Activated CD8-positive, alpha-beta T cell treated with anti-CD3 and anti-CD28 coated beads, Interleukin-2, amount 10 ng/mL, durations not matched to agents 7 days and 5 days (primary cell): ENCODE measurements around the gene AVEN. TPM values are rescaled to one million over a fixed set of nuclear protein-coding genes. Genes with fewer than 3 reads are reported as not detected.

ENCODE experiments used
- ATAC-seq: fragments of 150-1000 bp; cut with Tn5 transposase; one replicate; pipeline ENCODE4 v1.10.0; 2021; ENCODE audit warnings: moderate library complexity
- CTCF ChIA-PET: fragments of 350-600 bp; sonication (Branson Sonifier 250); formaldehyde crosslinking; loops from one replicate; lab custom pipeline; 2021; ENCODE audit warnings: antibody characterized with exemption; lab: Charles Lee
- POLR2A ChIA-PET: fragments of 350-600 bp; sonication (Branson Sonifier 250); formaldehyde crosslinking; loops from one replicate; lab custom pipeline; 2021; ENCODE audit warnings: antibody characterized with exemption; lab: Charles Lee
- DNase-seq: peaks from one replicate; pipeline ENCODE4 v3.0.0-alpha.2; 2020
- H3K27ac Mint-ChIP-seq: one replicate; pipeline ENCODE4 v1.8.0; 2021; ENCODE audit warnings: mild to moderate bottlenecking, mixed read lengths
- H3K27me3 Mint-ChIP-seq: one replicate; pipeline ENCODE4 v1.8.0; 2021; ENCODE audit warnings: low read depth, mixed read lengths
- H3K36me3 Mint-ChIP-seq: one replicate; pipeline ENCODE4 v1.8.0; 2021; ENCODE audit warnings: low read depth, mixed read lengths
- H3K4me1 Mint-ChIP-seq: one replicate; pipeline ENCODE4 v1.8.0; 2021; ENCODE audit warnings: low read depth, mixed read lengths
- H3K4me3 Mint-ChIP-seq: one replicate; pipeline ENCODE4 v1.8.0; 2021; ENCODE audit warnings: mild to moderate bottlenecking, mixed read lengths
- H3K9me3 Mint-ChIP-seq: one replicate; pipeline ENCODE4 v1.8.0; 2022; ENCODE audit warnings: mixed read lengths; ENCODE audit not compliant: insufficient read depth
- total RNA-seq, 2 experiments: library from RNA; stranded (reverse); gene quantifications; one replicate each; pipeline ENCODE4 v1.2.3, GENCODE V29; 2021

The AVEN gene
- total RNA-seq, 2 experiments from 2014 or later = 8.5 to 8.7 TPM

GRCh38 chr15:33941279-33942063 is 97.5 kb downstream of the AVEN start:
- H3K27me3 Mint-ChIP-seq = no peaks in the 10 kb centered on the region
- CTCF ChIA-PET = no interaction called here
- peaks cover 3% of the 10 kb centered on the region for H3K9me3 Mint-ChIP-seq
- ATAC-seq = no peak
- no peak overlapping the region for H3K4me3 Mint-ChIP-seq
- no peak overlapping the region for H3K27ac Mint-ChIP-seq
- no peaks in the 10 kb centered on the region for H3K4me1 Mint-ChIP-seq
- POLR2A ChIA-PET = no interaction called here
- DNase-seq = no peak
- no peaks in the 10 kb centered on the region for H3K36me3 Mint-ChIP-seq

GRCh38 chr15:33934921-33935320 is 104.1 kb downstream of the AVEN start:
- Mint-ChIP-seq H3K4me3 (no peak overlapping the region), H3K9me3 (no peaks in the 10 kb centered on the region), H3K36me3 (no peaks in the 10 kb centered on the region), H3K27me3 (no peaks in the 10 kb centered on the region), H3K27ac (no peak overlapping the region), H3K4me1 (no peaks in the 10 kb centered on the region)
- DNase-seq (no peak), ATAC-seq (no peak)
- CTCF ChIA-PET = no interaction called here
- POLR2A ChIA-PET = no interaction called here

GRCh38 chr15:33934396-33934795 is 104.6 kb downstream of the AVEN start:
- CTCF ChIA-PET = no interaction called here
- Mint-ChIP-seq H3K27me3 (no peaks in the 10 kb centered on the region), H3K4me1 (no peaks in the 10 kb centered on the region), H3K4me3 (no peak overlapping the region), H3K36me3 (no peaks in the 10 kb centered on the region), H3K9me3 (no peaks in the 10 kb centered on the region), H3K27ac (no peak overlapping the region)
- no peak for ATAC-seq
- POLR2A ChIA-PET = no interaction called here
- DNase-seq = no peak

- ATAC-seq = no peak
- ChIA-PET CTCF (no interaction called here), POLR2A (no interaction called here)
- Mint-ChIP-seq H3K27ac (no peak overlapping the region), H3K4me1 (no peaks in the 10 kb centered on the region), H3K36me3 (no peaks in the 10 kb centered on the region), H3K4me3 (no peak overlapping the region), H3K27me3 (no peaks in the 10 kb centered on the region), H3K9me3 (no peaks in the 10 kb centered on the region)
- no peak for DNase-seq
Observed at GRCh38 chr15:33932734-33933133, 106.3 kb downstream of the AVEN start.

DNA sequence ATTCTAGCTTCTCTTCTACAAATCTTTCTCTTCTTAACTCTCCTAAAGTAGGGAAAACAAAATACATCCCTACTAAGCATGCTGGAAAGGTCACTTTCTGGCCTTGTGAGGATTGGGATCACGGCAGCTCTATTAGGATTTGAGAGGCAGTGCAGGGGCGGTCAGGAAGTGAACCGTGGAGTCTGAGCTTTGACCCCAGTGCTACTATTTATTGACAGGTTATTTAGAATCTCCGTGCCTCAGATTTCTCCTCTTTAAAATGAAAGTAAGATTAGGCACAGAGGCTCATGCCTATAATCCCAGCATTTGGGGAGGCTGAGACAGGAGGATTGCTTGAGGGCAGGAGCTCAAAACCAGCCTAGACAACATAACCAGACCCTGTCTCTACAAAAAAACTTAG is 112.7 kb downstream of the AVEN start:
- H3K9me3 Mint-ChIP-seq = no peaks in the 10 kb centered on the region
- no peak for ATAC-seq
- H3K4me1 Mint-ChIP-seq = no peaks in the 10 kb centered on the region
- ChIA-PET CTCF (no interaction called here), POLR2A (no interaction called here)
- no peaks in the 10 kb centered on the region for H3K27me3 Mint-ChIP-seq
- H3K36me3 Mint-ChIP-seq = no peaks in the 10 kb centered on the region
- no peak for DNase-seq
- no peak overlapping the region for H3K4me3 Mint-ChIP-seq
- H3K27ac Mint-ChIP-seq = no peak overlapping the region

- Mint-ChIP-seq H3K36me3 (no peaks in the 10 kb centered on the region), H3K4me1 (no peaks in the 10 kb centered on the region), H3K27ac (no peak overlapping the region), H3K9me3 (no peaks in the 10 kb centered on the region), H3K4me3 (no peak overlapping the region), H3K27me3 (no peaks in the 10 kb centered on the region)
- ATAC-seq (no peak), DNase-seq (no peak)
- ChIA-PET CTCF (no interaction called here), POLR2A (no interaction called here)
Observed at GRCh38 chr15:33923446-33923845, 115.6 kb downstream of the AVEN start.

DNA sequence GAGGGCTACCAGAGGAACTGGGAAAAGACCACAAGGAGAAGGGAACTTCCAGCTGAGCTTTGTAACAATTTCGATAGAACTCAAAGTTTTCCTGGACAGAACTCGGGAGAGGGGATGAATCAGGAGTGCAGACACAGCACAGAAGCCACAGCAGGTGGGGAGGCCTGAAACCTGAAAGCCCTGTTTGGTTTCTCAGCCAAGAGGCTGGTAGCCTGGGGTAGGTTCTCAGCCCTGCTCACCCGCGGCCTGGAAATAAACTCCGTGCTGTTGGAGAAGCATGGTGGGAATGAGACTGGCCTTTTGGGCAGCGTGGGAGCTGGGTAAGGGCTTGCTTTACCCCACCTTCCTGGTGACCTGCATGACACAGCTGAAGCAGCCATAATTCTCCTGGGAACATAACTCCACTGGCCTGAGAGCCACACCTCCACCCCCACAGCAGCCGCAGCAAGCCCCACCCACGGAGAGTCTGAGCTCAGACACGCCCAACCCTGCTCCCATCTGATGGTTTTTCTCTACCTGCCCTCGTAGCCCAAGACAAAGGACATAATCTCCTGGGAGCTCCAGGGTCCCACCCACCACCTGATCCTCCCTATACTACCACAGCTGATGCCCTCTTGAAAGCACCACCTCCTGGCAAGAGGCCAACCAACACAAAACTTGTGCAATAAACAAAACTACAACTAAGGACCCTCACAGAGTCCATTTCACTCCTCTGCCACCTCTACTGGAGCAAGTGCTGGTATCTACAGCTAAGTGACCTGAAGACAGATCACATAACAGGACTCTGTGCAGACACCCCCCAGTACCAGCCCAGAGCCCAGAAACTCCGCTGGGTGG is 123.2 kb downstream of the AVEN start:
- ATAC-seq (no peak), DNase-seq (no peak)
- H3K4me1 Mint-ChIP-seq = no peaks in the 10 kb centered on the region

GRCh38 chr15:33913459-33913858 is 125.5 kb downstream of the AVEN start:
- ChIA-PET POLR2A (no interaction called here), CTCF (no interaction called here)
- no peak for ATAC-seq
- no peaks in the 10 kb centered on the region for H3K9me3 Mint-ChIP-seq
- no peak overlapping the region for H3K4me3 Mint-ChIP-seq
- H3K4me1 Mint-ChIP-seq = no peaks in the 10 kb centered on the region
- H3K27ac Mint-ChIP-seq = no peak overlapping the region
- DNase-seq = no peak
- H3K36me3 Mint-ChIP-seq = no peaks in the 10 kb centered on the region
- H3K27me3 Mint-ChIP-seq = no peaks in the 10 kb centered on the region

More for the DNA sequence above, 123.2 kb downstream of the AVEN start:
- no peaks in the 10 kb centered on the region for H3K27me3 Mint-ChIP-seq
- H3K27ac Mint-ChIP-seq = no peak overlapping the region
- H3K9me3 Mint-ChIP-seq = no peaks in the 10 kb centered on the region
- no peak overlapping the region for H3K4me3 Mint-ChIP-seq
- H3K36me3 Mint-ChIP-seq = no peaks in the 10 kb centered on the region
- CTCF ChIA-PET = no interaction called here
- POLR2A ChIA-PET = no interaction called here

DNA sequence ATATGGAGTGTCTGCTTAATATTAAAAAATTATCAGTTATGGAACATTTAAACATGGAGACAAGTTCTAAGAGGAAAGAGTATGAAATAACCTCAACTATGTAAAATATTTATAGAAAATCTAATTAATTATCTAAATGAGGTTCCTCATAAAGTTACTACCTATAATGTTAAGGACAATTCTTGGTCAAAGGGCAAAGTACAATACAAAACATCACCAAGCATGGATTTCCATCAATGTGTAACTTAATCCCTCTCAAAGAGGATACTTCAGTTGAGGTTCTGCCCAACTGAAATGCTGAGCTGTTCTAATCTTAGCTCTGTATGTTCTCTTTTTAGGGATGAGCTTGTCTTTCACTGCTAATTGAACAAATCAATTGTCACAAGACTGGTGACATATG is 126.7 kb downstream of the AVEN start:
- Mint-ChIP-seq H3K9me3 (no peaks in the 10 kb centered on the region), H3K27ac (no peak overlapping the region), H3K4me3 (no peak overlapping the region), H3K27me3 (no peaks in the 10 kb centered on the region), H3K4me1 (no peaks in the 10 kb centered on the region), H3K36me3 (no peaks in the 10 kb centered on the region)
- ChIA-PET CTCF (no interaction called here), POLR2A (no interaction called here)
- no peak for ATAC-seq
- no peak for DNase-seq

DNA sequence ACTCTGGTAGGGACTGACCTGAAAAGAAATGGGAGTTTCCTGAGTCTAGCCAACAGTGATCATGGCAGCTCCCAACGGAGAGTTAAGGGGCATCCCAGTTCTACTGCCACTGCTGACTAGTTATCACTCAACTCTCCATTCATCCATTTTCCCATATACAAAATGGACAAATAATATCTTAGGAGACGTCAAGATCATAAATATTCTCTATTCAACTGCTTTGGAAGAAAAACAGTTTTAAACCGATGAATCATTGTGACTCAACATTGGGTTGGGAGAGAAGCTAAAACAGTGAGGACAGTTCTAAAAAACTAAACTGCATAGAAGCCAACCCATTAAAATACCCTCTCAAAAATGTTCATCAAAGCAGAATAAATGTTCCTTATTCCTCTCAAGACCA is 128.3 kb downstream of the AVEN start:
- DNase-seq = no peak
- ChIA-PET CTCF (no interaction called here), POLR2A (no interaction called here)
- ATAC-seq = no peak
- Mint-ChIP-seq H3K4me3 (no peak overlapping the region), H3K9me3 (no peaks in the 10 kb centered on the region), H3K4me1 (no peaks in the 10 kb centered on the region), H3K27me3 (no peaks in the 10 kb centered on the region), H3K27ac (no peak overlapping the region), H3K36me3 (no peaks in the 10 kb centered on the region)

- Mint-ChIP-seq H3K36me3 (no peaks in the 10 kb centered on the region), H3K4me1 (no peaks in the 10 kb centered on the region), H3K9me3 (no peaks in the 10 kb centered on the region), H3K27ac (no peak overlapping the region), H3K27me3 (no peaks in the 10 kb centered on the region), H3K4me3 (no peak overlapping the region)
- ATAC-seq (no peak), DNase-seq (no peak)
- ChIA-PET POLR2A (no interaction called here), CTCF (no interaction called here)
Observed at GRCh38 chr15:33908406-33908805, 130.6 kb downstream of the AVEN start.

DNA sequence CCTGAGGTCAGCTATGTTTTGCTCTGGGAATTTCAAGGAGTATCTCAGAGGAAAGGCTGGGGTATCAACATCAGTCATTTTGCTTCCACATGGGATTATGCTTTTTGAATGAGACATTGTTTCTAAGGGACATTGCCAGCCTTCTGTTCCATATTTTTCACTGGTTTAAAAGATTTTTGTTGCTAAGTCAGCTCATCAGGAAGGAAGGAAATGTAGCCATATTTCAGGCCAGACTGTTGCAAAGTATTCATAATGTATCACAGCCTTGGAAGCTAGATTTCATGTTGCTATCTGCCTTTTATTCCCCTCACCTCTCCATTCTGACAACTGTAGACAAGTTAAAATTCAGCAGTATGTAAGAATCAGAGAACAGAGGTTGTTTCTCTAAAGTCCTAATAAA is 131.7 kb downstream of the AVEN start:
- DNase-seq = no peak
- ChIA-PET POLR2A (no interaction called here), CTCF (no interaction called here)
- H3K27ac Mint-ChIP-seq = no peak overlapping the region
- H3K4me1 Mint-ChIP-seq = no peaks in the 10 kb centered on the region
- no peaks in the 10 kb centered on the region for H3K36me3 Mint-ChIP-seq
- no peak for ATAC-seq
- no peaks in the 10 kb centered on the region for H3K9me3 Mint-ChIP-seq
- no peaks in the 10 kb centered on the region for H3K27me3 Mint-ChIP-seq
- no peak overlapping the region for H3K4me3 Mint-ChIP-seq
